A673 (cell line): ENCODE data around the gene EHHADH. TPM values are rescaled to one million over a fixed set of nuclear protein-coding genes. Genes with fewer than 3 reads are reported as not detected.

ENCODE experiments used
- BruUV-seq: library from RNA; stranded (reverse); fragments of 400-500 nt; replicated peaks from 2 replicates; lab custom pipeline; 2021; lab: Mats Ljungman, UMichigan
- CTCF ChIA-PET: fragments of 300-600 bp; sonication (Branson Sonifier 250); formaldehyde crosslinking; loops from one replicate; lab custom pipeline; 2022; ENCODE audit warnings: antibody characterized with exemption; lab: Charles Lee
- POLR2A ChIA-PET: fragments of 300-600 bp; sonication (Branson Sonifier 250); formaldehyde crosslinking; loops from one replicate; lab custom pipeline; 2022; ENCODE audit warnings: antibody characterized with exemption; ENCODE audit not compliant: low non-redundant PET; lab: Charles Lee
- DNase-seq: peaks from one replicate; pipeline ENCODE4 v3.0.0-alpha.2; 2015; ENCODE audit warnings: low spot score
- H3K27ac ChIP-seq: fragments of 200-600 bp; sonication (generic); 2 replicates; pipeline ENCODE4 v1.5.1; 2016; ENCODE audit warnings: mixed run types, low read depth, mild to moderate bottlenecking, mixed read lengths, antibody characterized with exemption, low read length; ENCODE audit not compliant: poor library complexity, severe bottlenecking
- H3K27me3 ChIP-seq: fragments of 200-600 bp; sonication (generic); replicated peaks from 2 replicates; pipeline ENCODE4 v1.6.1; 2017; ENCODE audit warnings: mixed run types, low read depth, mild to moderate bottlenecking, mixed read lengths, antibody characterized with exemption, low read length; ENCODE audit not compliant: insufficient read depth, poor library complexity
- H3K36me3 ChIP-seq: fragments of 200-600 bp; sonication (generic); 2 replicates; pipeline ENCODE4 v1.6.1; 2016; ENCODE audit warnings: mixed run types, mild to moderate bottlenecking, mixed read lengths, antibody characterized with exemption, low read length; ENCODE audit not compliant: insufficient read depth, poor library complexity, severe bottlenecking
- H3K4me1 ChIP-seq: fragments of 200-600 bp; sonication (generic); 2 replicates; pipeline ENCODE4 v1.6.1; 2017; ENCODE audit warnings: mixed run types, mild to moderate bottlenecking, mixed read lengths, antibody characterized with exemption, low read length; ENCODE audit not compliant: insufficient read depth, poor library complexity, severe bottlenecking
- H3K4me3 ChIP-seq: fragments of 200-600 bp; sonication (generic); 2 replicates; pipeline ENCODE4 v1.5.1; 2016; ENCODE audit warnings: low read depth, mixed run types, mild to moderate bottlenecking, mixed read lengths, low read length; ENCODE audit not compliant: poor library complexity, severe bottlenecking
- H3K9me3 ChIP-seq: fragments of 200-600 bp; sonication (generic); 2 replicates; pipeline ENCODE4 v1.6.1; 2016; ENCODE audit warnings: mixed run types, low read depth, mild to moderate bottlenecking, mixed read lengths, antibody characterized with exemption, low read length; ENCODE audit not compliant: poor library complexity, severe bottlenecking
- EZH2 ChIP-seq: fragments of 200-600 bp; sonication (generic); IDR thresholded peaks from 2 replicates; pipeline ENCODE4 v1.6.1; 2017; ENCODE audit warnings: borderline replicate concordance, low read depth, mild to moderate bottlenecking, mixed read lengths, antibody characterized with exemption, low read length; ENCODE audit not compliant: poor library complexity, severe bottlenecking
- intact Hi-C: fragments of 100-400 bp; cut with micrococcal nuclease; formaldehyde crosslinking; loops from one replicate; pipeline ENCODE4 v1.10.0; 2022; ENCODE audit not compliant: unreplicated experiment
- total RNA-seq: library from RNA; stranded (reverse); gene quantifications from 2 replicates; pipeline ENCODE4 v1.2.3, GENCODE V29; 2021
- TF ChIP-seq, protein P1 (sequence below): fragments of 300-800, 200-600 bp; sonication (generic); conservative IDR thresholded peaks from 2 replicates; pipeline ENCODE4 v1.5.1; 2017; ENCODE audit warnings: low read depth, mild to moderate bottlenecking, antibody characterized with exemption, low read length, moderate library complexity, mixed read lengths

Gene EHHADH
- total RNA-seq, 1 experiment from 2014 or later, result 3.9 TPM

DNA sequence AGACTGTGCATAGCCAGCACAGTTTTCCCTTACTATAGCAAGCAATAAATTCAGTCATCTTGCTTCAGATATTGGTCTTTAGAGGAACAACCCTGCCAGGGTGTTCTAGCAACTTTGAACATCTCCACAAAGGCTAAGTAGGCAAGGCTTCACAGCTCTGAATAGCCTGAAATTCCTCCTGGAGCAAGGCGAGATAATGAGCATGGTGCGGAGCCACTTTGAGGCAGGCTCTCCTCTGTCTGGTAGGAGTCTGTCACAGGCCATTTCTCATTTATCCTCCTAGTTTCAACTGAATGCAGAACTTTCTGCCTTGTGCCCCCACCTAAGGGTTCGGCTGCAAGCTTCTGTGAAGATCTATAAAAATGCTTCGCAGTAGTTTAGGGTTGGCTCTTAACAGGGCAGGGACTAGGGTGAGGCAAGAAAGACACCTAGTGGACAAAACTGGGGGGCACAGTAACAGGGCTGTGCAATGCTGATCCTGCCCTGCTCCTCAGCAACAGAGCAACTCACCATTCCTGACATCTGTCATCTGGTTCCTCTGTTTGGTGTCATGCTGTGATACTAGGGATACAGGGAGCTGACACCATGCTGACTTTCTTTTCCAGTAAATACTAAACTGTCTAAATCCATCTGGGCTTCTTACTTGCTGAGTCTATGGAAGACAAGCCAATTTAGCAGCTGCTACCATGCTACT lies 16.6 kb upstream of the EHHADH start:
- Histone ChIP-seq H3K36me3 (no peaks in the 10 kb centered on the region), H3K4me1 (no peaks in the 10 kb centered on the region), H3K27me3 (peaks cover 16% of the 10 kb centered on the region), H3K4me3 (no peak overlapping the region), H3K27ac (no peak overlapping the region), H3K9me3 (no peaks in the 10 kb centered on the region)
- TF ChIP-seq, protein P1, sequence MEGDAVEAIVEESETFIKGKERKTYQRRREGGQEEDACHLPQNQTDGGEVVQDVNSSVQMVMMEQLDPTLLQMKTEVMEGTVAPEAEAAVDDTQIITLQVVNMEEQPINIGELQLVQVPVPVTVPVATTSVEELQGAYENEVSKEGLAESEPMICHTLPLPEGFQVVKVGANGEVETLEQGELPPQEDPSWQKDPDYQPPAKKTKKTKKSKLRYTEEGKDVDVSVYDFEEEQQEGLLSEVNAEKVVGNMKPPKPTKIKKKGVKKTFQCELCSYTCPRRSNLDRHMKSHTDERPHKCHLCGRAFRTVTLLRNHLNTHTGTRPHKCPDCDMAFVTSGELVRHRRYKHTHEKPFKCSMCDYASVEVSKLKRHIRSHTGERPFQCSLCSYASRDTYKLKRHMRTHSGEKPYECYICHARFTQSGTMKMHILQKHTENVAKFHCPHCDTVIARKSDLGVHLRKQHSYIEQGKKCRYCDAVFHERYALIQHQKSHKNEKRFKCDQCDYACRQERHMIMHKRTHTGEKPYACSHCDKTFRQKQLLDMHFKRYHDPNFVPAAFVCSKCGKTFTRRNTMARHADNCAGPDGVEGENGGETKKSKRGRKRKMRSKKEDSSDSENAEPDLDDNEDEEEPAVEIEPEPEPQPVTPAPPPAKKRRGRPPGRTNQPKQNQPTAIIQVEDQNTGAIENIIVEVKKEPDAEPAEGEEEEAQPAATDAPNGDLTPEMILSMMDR, result peak; percentile 70
- no peak for TF ChIP-seq EZH2
- CTCF ChIA-PET, result interaction anchor here (0.5 to 0.9 kb wide), 2 partner anchors 46 to 458 kb away, joined by 3 read pairs; partner anchors contain the start of gene VPS8
- DNase-seq, result peak; percentile 57
- intact Hi-C loops, result loop anchor here (10.0 kb wide), 1 partner anchor 396 kb away; no protein-coding TSS in a partner anchor
- POLR2A ChIA-PET, result no interaction called here
- BruUV-seq, result no TSS peak

DNA sequence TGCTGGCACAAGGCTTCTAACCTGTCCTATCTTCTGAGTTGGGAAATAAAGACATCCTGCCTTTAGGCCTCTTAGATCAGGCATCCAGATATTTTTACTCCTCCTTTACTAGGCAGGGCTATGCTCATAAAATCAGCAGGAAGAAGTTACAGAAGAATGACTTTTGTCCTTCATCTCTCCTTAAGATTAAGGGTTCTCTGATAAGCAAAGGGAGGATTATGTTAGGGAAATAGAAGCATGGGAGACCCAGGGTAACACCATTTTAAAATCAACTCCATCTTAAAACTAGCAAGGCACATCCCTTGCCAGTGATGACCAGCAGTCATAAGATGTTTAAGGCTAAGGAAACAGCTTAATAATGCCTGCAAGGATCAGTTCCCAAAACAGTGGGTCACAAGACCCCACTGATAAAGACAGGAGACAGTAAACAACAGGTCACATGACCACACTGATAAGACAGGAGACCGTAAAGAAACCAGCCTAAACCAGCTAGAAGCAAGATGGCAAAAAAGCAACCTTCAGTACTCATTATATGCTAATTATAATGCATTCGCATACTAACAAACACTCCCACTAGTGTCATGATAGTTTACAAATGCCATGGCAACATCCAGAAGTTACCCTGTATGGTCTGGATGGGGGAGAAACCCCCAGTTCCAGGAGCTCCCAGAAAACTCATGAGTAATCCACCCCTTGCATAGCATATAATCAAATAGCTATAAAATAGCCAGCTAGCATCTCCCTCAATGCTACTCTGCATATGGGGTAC lies 14.5 kb upstream of the EHHADH start:
- Histone ChIP-seq H3K27me3 (peaks cover 16% of the 10 kb centered on the region), H3K4me3 (no peak overlapping the region), H3K4me1 (no peaks in the 10 kb centered on the region), H3K27ac (no peak overlapping the region), H3K36me3 (no peaks in the 10 kb centered on the region), H3K9me3 (no peaks in the 10 kb centered on the region)
- intact Hi-C loops, result no loop called here
- DNase-seq, result no peak
- BruUV-seq, result no TSS peak
- ChIA-PET POLR2A (no interaction called here), CTCF (no interaction called here)
- no peak for TF ChIP-seq EZH2
- TF ChIP-seq, protein P1, result no peak

- no peaks in the 10 kb centered on the region for H3K36me3 ChIP-seq
- H3K27me3 ChIP-seq, result peaks cover 8% of the 10 kb centered on the region
- ChIA-PET POLR2A (no interaction called here), CTCF (no interaction called here)
- no peak overlapping the region for H3K27ac ChIP-seq
- intact Hi-C loops, result no loop called here
- H3K4me1 ChIP-seq, result no peaks in the 10 kb centered on the region
- H3K4me3 ChIP-seq, result no peak overlapping the region
- no peak for DNase-seq
- no TSS peak for BruUV-seq
- H3K9me3 ChIP-seq, result no peaks in the 10 kb centered on the region
- TF ChIP-seq EZH2, result no peak
- TF ChIP-seq, protein P1, result no peak
These were observed 13.3 kb upstream of the EHHADH start for GRCh38 chr3:185267193-185267592.
